CD14-positive monocyte (primary cell): ENCODE data around the gene RABL6. TPM values are rescaled to one million over a fixed set of nuclear protein-coding genes. Genes with fewer than 3 reads are reported as not detected.

Source experiments
- DNase-seq, 3 donors: peaks; one replicate each; pipeline ENCODE4 v3.0.0-alpha.2; 2011 to 2022
- H2AFZ ChIP-seq: 2 replicates; pipeline ENCODE4 v1.6.0; 2012; ENCODE audit warnings: mild to moderate bottlenecking, low read depth, low read length, inconsistent platforms; ENCODE audit not compliant: insufficient read depth, poor library complexity, severe bottlenecking
- H3K27ac ChIP-seq, 2 donors: 1 replicate in 1 of 2; 2 replicates in 1 of 2; pipeline ENCODE4 v1.5.1; 2012 to 2013; ENCODE audit warnings: low read length in 2 of 2, control low read depth in 1 of 2, inconsistent platforms in 1 of 2, low read depth in 1 of 2, mild to moderate bottlenecking in 1 of 2
- H3K27me3 ChIP-seq, 2 donors: one replicate each; pipeline versions ENCODE4 v1.6.0 to v1.6.1; 2011 to 2013; ENCODE audit warnings: low read length in 2 of 2; ENCODE audit not compliant: control insufficient read depth in 2 of 2, insufficient read depth in 2 of 2
- H3K36me3 ChIP-seq, 2 donors: replicated peaks in 1 of 2; 1 replicate in 1 of 2; 2 replicates in 1 of 2; pipeline versions ENCODE4 v1.5.1 to v1.6.1; 2012 to 2013; ENCODE audit warnings: low read length in 2 of 2, control low read depth in 1 of 2, inconsistent platforms in 1 of 2, mild to moderate bottlenecking in 1 of 2; ENCODE audit not compliant: insufficient read depth in 2 of 2, control insufficient read depth in 1 of 2
- H3K4me1 ChIP-seq, 2 donors: 1 replicate in 1 of 2; 2 replicates in 1 of 2; pipeline versions ENCODE4 v1.5.1 to v1.6.1; 2012 to 2013; ENCODE audit warnings: low read length in 2 of 2, control low read depth in 1 of 2, inconsistent platforms in 1 of 2, mild to moderate bottlenecking in 1 of 2, moderate library complexity in 1 of 2; ENCODE audit not compliant: insufficient read depth in 2 of 2, control insufficient read depth in 1 of 2
- H3K4me2 ChIP-seq: replicated peaks from 2 replicates; pipeline ENCODE3; 2012; ENCODE audit warnings: low read length, moderate library complexity, mild to moderate bottlenecking; ENCODE audit not compliant: poor library complexity, severe bottlenecking; ENCODE audit errors: extremely low read depth
- H3K4me3 ChIP-seq, 3 experiments: fragments of 200-600 bp in 1 of 3; sonication (generic) in 1 of 3; replicated peaks in 1 of 3; 1 replicate in 2 of 3; 2 replicates in 1 of 3; pipeline ENCODE4 v1.5.1; 2011 to 2013; ENCODE audit warnings: low read length in 3 of 3, mild to moderate bottlenecking in 3 of 3, control low read depth in 2 of 3, low read depth in 2 of 3, inconsistent platforms in 1 of 3, moderate library complexity in 1 of 3
- H3K79me2 ChIP-seq: 2 replicates; pipeline ENCODE4 v1.6.0; 2012; ENCODE audit warnings: mild to moderate bottlenecking, control low read depth, inconsistent platforms, low read length, moderate library complexity; ENCODE audit not compliant: insufficient read depth
- H3K9ac ChIP-seq: 2 replicates; pipeline ENCODE4 v1.6.0; 2017; ENCODE audit warnings: low read length, mild to moderate bottlenecking; ENCODE audit not compliant: insufficient read depth, poor library complexity, severe bottlenecking
- H3K9me3 ChIP-seq, 2 donors: replicated peaks in 1 of 2; 1 replicate in 1 of 2; 2 replicates in 1 of 2; pipeline versions ENCODE4 v1.5.1 to v1.6.1; 2012 to 2013; ENCODE audit warnings: low read length in 2 of 2, control low read depth in 1 of 2; ENCODE audit not compliant: control insufficient read depth in 1 of 2, insufficient read depth in 1 of 2
- H4K20me1 ChIP-seq: 2 replicates; pipeline ENCODE4 v1.6.0; 2012; ENCODE audit warnings: mild to moderate bottlenecking, low read length, control low read depth, moderate library complexity; ENCODE audit not compliant: insufficient read depth
- H3K27ac Mint-ChIP-seq, 7 donors: one replicate each; pipeline ENCODE4 v1.8.0; 2020; ENCODE audit warnings: mild to moderate bottlenecking in 7 of 7, mixed read lengths in 7 of 7, moderate library complexity in 6 of 7, inconsistent platforms in 2 of 7
- H3K27me3 Mint-ChIP-seq, 3 donors: one replicate each; pipeline ENCODE4 v1.8.0; 2021 to 2022; ENCODE audit warnings: low read depth in 3 of 3, mild to moderate bottlenecking in 3 of 3, mixed read lengths in 3 of 3, moderate library complexity in 3 of 3, inconsistent platforms in 1 of 3
- H3K36me3 Mint-ChIP-seq, 2 donors: one replicate each; pipeline ENCODE4 v1.8.0; 2020; ENCODE audit warnings: mixed read lengths in 2 of 2, inconsistent platforms in 1 of 2, mild to moderate bottlenecking in 1 of 2
- H3K4me1 Mint-ChIP-seq: one replicate; pipeline ENCODE4 v1.8.0; 2020; ENCODE audit warnings: mild to moderate bottlenecking, mixed read lengths
- H3K4me3 Mint-ChIP-seq, 2 donors: one replicate each; pipeline ENCODE4 v1.8.0; 2020; ENCODE audit warnings: mild to moderate bottlenecking in 2 of 2, mixed read lengths in 2 of 2, moderate library complexity in 1 of 2
- H3K9me3 Mint-ChIP-seq, 7 donors: one replicate each; pipeline ENCODE4 v1.8.0; 2020 to 2022; ENCODE audit warnings: mixed read lengths in 7 of 7, mild to moderate bottlenecking in 6 of 7, moderate library complexity in 6 of 7, inconsistent platforms in 2 of 7
- WGBS: methylation state at CpG from one replicate; pipeline ENCODE4 v1.1.5; 2013; ENCODE audit warnings: missing lambda C conversion rate; ENCODE audit not compliant: insufficient coverage; 5-methylcytosine and 5-hydroxymethylcytosine counted together
- intact Hi-C, 2 donors: fragments of 100-400 bp; cut with micrococcal nuclease; formaldehyde crosslinking; loops; one replicate each; pipeline versions ENCODE4 v1.15.0 to v1.15.1; 2023
- polyA plus RNA-seq, 3 donors: library from polyadenylated mRNA; depleted of rRNA in 1 of 3; unstranded in 2 of 3; stranded (reverse) in 1 of 3; fragments of 300-500 nt in 2 of 3; fragments of >200 nt in 1 of 3; fragmentation: Illumina TruSeq in 2 of 3; gene quantifications; 1 replicate in 2 of 3; 2 replicates in 1 of 3; pipeline ENCODE4 v1.2.3, GENCODE V29; 2012 to 2021
- TF ChIP-seq, protein P1 (sequence below): fragments of 200-600 bp; IDR thresholded peaks from one replicate; pipeline ENCODE4 v1.8.0; 2022; ENCODE audit warnings: antibody characterized with exemption, mild to moderate bottlenecking

RABL6 gene
- polyA plus RNA-seq, 3 donors, result 6.7 to 30.9 (median 8.1) TPM

DNA sequence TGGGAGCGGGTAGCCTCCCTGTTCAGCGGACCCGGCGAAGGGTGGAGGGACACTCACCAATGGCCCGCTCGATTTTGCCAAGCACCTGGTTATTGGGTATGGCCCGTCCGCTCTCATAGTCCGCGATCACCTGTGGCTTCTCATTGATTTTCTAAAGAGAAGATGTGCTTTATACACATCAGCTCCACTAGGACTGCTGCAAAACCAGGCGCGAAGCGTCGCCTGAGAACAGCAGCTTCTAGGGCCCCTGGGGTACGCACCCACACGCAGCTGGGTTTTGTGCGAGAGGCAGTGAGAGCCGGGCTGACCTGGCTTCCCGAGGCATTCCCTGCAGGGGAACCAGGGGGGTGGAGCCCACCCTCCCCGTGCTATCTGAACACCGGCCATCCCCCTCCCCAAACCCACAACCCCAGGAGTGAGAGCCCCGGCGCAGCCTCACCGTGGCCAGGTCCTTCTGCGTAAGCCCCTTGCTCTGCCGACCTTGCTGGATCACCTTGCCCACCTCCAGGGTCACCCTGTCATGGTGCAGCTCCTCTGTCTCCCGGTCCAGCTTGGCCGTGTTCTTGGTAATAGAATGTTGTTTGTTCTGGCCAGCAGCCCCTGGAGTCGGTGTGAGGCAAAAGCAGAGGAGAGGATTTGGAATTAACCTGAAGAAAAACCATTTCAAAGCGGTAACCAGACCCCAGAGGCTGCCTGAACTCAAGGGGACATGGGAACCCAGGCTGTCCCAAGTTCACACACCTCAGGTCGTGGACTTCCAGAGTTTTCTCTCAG is 55.3 kb downstream of the RABL6 start:
- peaks cover 11% of the 10 kb centered on the region for H3K4me1 Mint-ChIP-seq
- Histone ChIP-seq H3K27ac (peak overlapping the region in 1 of 2 donors; percentile 40), H2AFZ (no peak overlapping the region), H3K79me2 (peaks cover 24% of the 10 kb centered on the region), H3K9me3 (no peaks in the 10 kb centered on the region), H4K20me1 (peaks cover 40% of the 10 kb centered on the region), H3K9ac (no peak overlapping the region), H3K4me2 (no peak overlapping the region), H3K4me3 (no peak overlapping the region), H3K36me3 (peaks cover 33 to 39% of the 10 kb centered on the region in 2 donors), H3K27me3 (no peaks in the 10 kb centered on the region), H3K4me1 (peaks cover 10 to 14% of the 10 kb centered on the region in 2 donors)
- 98% methylated on average over 22 of the region's 31 CpGs for WGBS
- H3K27me3 Mint-ChIP-seq, result no peaks in the 10 kb centered on the region
- intact Hi-C loops, result no loop called here
- H3K36me3 Mint-ChIP-seq, result peaks cover 29 to 38% of the 10 kb centered on the region in 2 donors
- no peak overlapping the region for H3K4me3 Mint-ChIP-seq
- peak in 1 of 3 donors; percentile 3 for DNase-seq
- peak overlapping the region in 1 of 7 donors; percentile 25 for H3K27ac Mint-ChIP-seq
- TF ChIP-seq, protein P1, sequence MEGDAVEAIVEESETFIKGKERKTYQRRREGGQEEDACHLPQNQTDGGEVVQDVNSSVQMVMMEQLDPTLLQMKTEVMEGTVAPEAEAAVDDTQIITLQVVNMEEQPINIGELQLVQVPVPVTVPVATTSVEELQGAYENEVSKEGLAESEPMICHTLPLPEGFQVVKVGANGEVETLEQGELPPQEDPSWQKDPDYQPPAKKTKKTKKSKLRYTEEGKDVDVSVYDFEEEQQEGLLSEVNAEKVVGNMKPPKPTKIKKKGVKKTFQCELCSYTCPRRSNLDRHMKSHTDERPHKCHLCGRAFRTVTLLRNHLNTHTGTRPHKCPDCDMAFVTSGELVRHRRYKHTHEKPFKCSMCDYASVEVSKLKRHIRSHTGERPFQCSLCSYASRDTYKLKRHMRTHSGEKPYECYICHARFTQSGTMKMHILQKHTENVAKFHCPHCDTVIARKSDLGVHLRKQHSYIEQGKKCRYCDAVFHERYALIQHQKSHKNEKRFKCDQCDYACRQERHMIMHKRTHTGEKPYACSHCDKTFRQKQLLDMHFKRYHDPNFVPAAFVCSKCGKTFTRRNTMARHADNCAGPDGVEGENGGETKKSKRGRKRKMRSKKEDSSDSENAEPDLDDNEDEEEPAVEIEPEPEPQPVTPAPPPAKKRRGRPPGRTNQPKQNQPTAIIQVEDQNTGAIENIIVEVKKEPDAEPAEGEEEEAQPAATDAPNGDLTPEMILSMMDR, result no peak
- H3K9me3 Mint-ChIP-seq, result no peaks in the 10 kb centered on the region

DNA sequence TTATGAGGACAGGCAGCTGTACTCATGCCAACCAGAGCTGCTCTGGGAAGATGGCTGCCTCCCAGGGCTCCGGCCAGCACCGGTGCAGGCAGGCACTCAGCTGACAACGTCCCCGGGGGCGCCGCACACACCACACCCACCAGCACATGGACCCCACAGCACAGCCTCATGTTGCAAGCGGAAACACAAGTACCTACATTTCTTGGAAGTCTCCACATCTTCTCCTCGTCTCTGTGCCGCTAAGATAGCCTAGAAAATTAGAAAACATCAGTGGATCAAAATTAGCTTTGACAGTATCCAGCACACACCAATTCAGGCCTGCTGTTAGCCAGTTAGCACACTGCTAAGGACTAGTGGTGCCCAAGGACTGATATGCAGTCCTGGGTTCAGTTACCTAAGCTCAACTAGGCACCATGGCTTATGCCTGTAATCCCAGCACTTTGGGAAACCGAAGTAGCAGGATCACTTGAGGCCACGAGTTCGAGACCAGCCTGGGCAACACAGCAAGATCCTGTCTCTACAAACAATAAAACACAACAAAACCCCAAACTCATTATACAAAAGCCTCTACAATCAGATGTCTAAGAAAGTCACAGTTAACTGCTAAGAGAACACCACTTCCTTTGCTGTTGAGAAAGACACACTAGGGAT is 56.0 kb downstream of the RABL6 start:
- no peak for DNase-seq
- Mint-ChIP-seq H3K36me3 (peaks cover 29 to 38% of the 10 kb centered on the region in 2 donors), H3K27me3 (no peaks in the 10 kb centered on the region), H3K27ac (peak overlapping the region in 2 of 7 donors; percentile 52 to 60), H3K4me1 (peaks cover 11% of the 10 kb centered on the region), H3K4me3 (no peak overlapping the region), H3K9me3 (no peaks in the 10 kb centered on the region)
- Histone ChIP-seq H3K4me2 (no peak overlapping the region), H2AFZ (no peak overlapping the region), H4K20me1 (peaks cover 35% of the 10 kb centered on the region), H3K79me2 (peaks cover 24% of the 10 kb centered on the region), H3K9ac (no peak overlapping the region), H3K27ac (peak overlapping the region in 1 of 2 donors; percentile 40), H3K4me3 (no peak overlapping the region), H3K36me3 (peaks cover 33 to 39% of the 10 kb centered on the region in 2 donors), H3K4me1 (peaks cover 10 to 14% of the 10 kb centered on the region in 2 donors), H3K9me3 (no peaks in the 10 kb centered on the region), H3K27me3 (no peaks in the 10 kb centered on the region)
- intact Hi-C loops, result no loop called here
- TF ChIP-seq, protein P1, result no peak
- 98% methylated on average over 9 of the region's 12 CpGs for WGBS
